Tibial nerve (tissue), 4 donors: Measurements from ENCODE around the gene ZNF512.

ENCODE experiments used
- EP300 ChIP-seq, 2 donors: sonication (generic); formaldehyde crosslinking; IDR thresholded peaks; one replicate each; pipeline ENCODE4 v1.6.1; 2017; ENCODE audit warnings: antibody characterized with exemption in 2 of 2, mild to moderate bottlenecking in 1 of 2
- POLR2A ChIP-seq, 2 donors: fragments of 450-650 bp; IDR thresholded peaks; one replicate each; pipeline ENCODE4 v1.6.1; 2017; ENCODE audit warnings: antibody characterized with exemption in 2 of 2, mild to moderate bottlenecking in 2 of 2, moderate library complexity in 2 of 2
- TF ChIP-seq, protein P1 (sequence below), 5 experiments: fragments of 200-600 bp in 3 of 5; fragments of 450-650 bp in 2 of 5; sonication (generic) in 3 of 5; IDR thresholded peaks; one replicate each; pipeline ENCODE4 v1.5.1; 2016 to 2019; ENCODE audit warnings: antibody characterized with exemption in 5 of 5, mild to moderate bottlenecking in 3 of 5, moderate library complexity in 2 of 5

DNA sequence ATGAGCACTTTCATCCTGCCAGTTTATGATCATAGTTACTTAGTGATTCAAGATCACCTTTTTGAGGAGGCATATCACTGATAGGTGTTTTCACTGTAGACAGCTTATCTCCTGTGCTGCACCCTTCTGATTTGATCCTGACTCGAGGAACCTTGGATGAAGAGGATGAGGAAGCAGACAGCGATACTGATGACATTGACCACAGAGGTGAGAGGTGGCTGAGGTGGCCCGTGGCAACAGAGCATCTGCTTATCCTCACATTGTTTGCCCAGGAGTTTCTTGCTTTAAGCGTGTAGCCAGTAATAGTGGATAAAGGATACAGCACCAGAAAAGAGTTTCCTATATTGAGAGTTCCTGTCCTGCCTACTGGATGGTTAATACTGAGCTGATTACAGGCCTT is 64.9 kb downstream of the ZNF512 start:
- TF ChIP-seq, protein P1, sequence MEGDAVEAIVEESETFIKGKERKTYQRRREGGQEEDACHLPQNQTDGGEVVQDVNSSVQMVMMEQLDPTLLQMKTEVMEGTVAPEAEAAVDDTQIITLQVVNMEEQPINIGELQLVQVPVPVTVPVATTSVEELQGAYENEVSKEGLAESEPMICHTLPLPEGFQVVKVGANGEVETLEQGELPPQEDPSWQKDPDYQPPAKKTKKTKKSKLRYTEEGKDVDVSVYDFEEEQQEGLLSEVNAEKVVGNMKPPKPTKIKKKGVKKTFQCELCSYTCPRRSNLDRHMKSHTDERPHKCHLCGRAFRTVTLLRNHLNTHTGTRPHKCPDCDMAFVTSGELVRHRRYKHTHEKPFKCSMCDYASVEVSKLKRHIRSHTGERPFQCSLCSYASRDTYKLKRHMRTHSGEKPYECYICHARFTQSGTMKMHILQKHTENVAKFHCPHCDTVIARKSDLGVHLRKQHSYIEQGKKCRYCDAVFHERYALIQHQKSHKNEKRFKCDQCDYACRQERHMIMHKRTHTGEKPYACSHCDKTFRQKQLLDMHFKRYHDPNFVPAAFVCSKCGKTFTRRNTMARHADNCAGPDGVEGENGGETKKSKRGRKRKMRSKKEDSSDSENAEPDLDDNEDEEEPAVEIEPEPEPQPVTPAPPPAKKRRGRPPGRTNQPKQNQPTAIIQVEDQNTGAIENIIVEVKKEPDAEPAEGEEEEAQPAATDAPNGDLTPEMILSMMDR (IDR thresholded peaks at IDR 0.05), result no peak
- TF ChIP-seq POLR2A (IDR thresholded peaks at IDR 0.05) (no peak), EP300 (IDR thresholded peaks at IDR 0.05) (no peak)
